ENCODE results near the gene MRPS10. TPM values are rescaled to one million over a fixed set of nuclear protein-coding genes. Genes with fewer than 3 reads are reported as not detected.

Gene MRPS10
- total RNA-seq, 1 experiment from 2014 or later: 62.9 TPM

- intact Hi-C loops (cut with micrococcal nuclease): no loop called here
Measured at GRCh38 chr6:42185597-42185996, 32.1 kb downstream of the MRPS10 start.

GRCh38 chr6:42184475-42184874, 33.2 kb downstream of the MRPS10 start:
- intact Hi-C loops (cut with micrococcal nuclease): no loop called here
- no peaks in the 10 kb centered on the region for H3K4me1 Mint-ChIP-seq (ENCODE audit: insufficient read depth, unreplicated experiment)
- H3K4me3 Mint-ChIP-seq (ENCODE audit: unreplicated experiment): no peak overlapping the region
- no peak overlapping the region for H3K27ac Mint-ChIP-seq (ENCODE audit: low read depth, unreplicated experiment)
- H3K9me3 Mint-ChIP-seq (ENCODE audit: unreplicated experiment): no peaks in the 10 kb centered on the region
- CTCF ChIA-PET: interaction anchor here (1.0 to 1.5 kb wide), 2 partner anchors 23 to 30 kb away, joined by 3 to 4 read pairs; no protein-coding TSS in a partner anchor
- POLR2A ChIA-PET: interaction anchor here (0.6 kb wide), 1 partner anchor 896 kb away, joined by 3 read pairs; no protein-coding TSS in a partner anchor
- H3K36me3 Mint-ChIP-seq (ENCODE audit: insufficient read depth, unreplicated experiment): no peaks in the 10 kb centered on the region
- no peak for DNase-seq (ENCODE audit: unreplicated experiment)
- no peak for TF ChIP-seq CTCF (IDR thresholded peaks at IDR 0.05; ENCODE audit: unreplicated experiment)
- no peaks in the 10 kb centered on the region for H3K27me3 Mint-ChIP-seq (ENCODE audit: insufficient read depth, unreplicated experiment)
- BruUV-seq (replicated peaks): no TSS peak

More at GRCh38 chr6:42185597-42185996, 32.1 kb downstream of the MRPS10 start:
- Mint-ChIP-seq H3K4me1 (ENCODE audit: insufficient read depth, unreplicated experiment) (no peaks in the 10 kb centered on the region), H3K4me3 (ENCODE audit: unreplicated experiment) (no peak overlapping the region), H3K27me3 (ENCODE audit: insufficient read depth, unreplicated experiment) (no peaks in the 10 kb centered on the region), H3K9me3 (ENCODE audit: unreplicated experiment) (no peaks in the 10 kb centered on the region), H3K27ac (ENCODE audit: low read depth, unreplicated experiment) (no peak overlapping the region), H3K36me3 (ENCODE audit: insufficient read depth, unreplicated experiment) (no peaks in the 10 kb centered on the region)
- DNase-seq (ENCODE audit: unreplicated experiment): no peak
- ChIA-PET POLR2A (interaction anchor here (1.1 kb wide), 1 partner anchor 18 kb away, joined by 4 read pairs; no protein-coding TSS in a partner anchor), CTCF (interaction anchor here (0.6 to 1.5 kb wide), 2 partner anchors 29 to 380 kb away, joined by 3 to 4 read pairs; no protein-coding TSS in a partner anchor)
- BruUV-seq (replicated peaks): no TSS peak
- TF ChIP-seq CTCF (IDR thresholded peaks at IDR 0.05; ENCODE audit: unreplicated experiment): no peak

- BruUV-seq (replicated peaks): no TSS peak
- H3K27ac Mint-ChIP-seq (ENCODE audit: low read depth, unreplicated experiment): no peak overlapping the region
- no peaks in the 10 kb centered on the region for H3K4me1 Mint-ChIP-seq (ENCODE audit: insufficient read depth, unreplicated experiment)
- no peak overlapping the region for H3K4me3 Mint-ChIP-seq (ENCODE audit: unreplicated experiment)
- TF ChIP-seq CTCF (IDR thresholded peaks at IDR 0.05; ENCODE audit: unreplicated experiment): no peak
- H3K9me3 Mint-ChIP-seq (ENCODE audit: unreplicated experiment): no peaks in the 10 kb centered on the region
- ChIA-PET CTCF (interaction anchor here (0.9 kb wide), 1 partner anchor 18 kb away, joined by 4 read pairs; no protein-coding TSS in a partner anchor), POLR2A (no interaction called here)
- H3K27me3 Mint-ChIP-seq (ENCODE audit: insufficient read depth, unreplicated experiment): no peaks in the 10 kb centered on the region
- no peaks in the 10 kb centered on the region for H3K36me3 Mint-ChIP-seq (ENCODE audit: insufficient read depth, unreplicated experiment)
- intact Hi-C loops (cut with micrococcal nuclease): no loop called here
- no peak for DNase-seq (ENCODE audit: unreplicated experiment)
Measured at GRCh38 chr6:42182101-42182500, 35.6 kb downstream of the MRPS10 start.

- H3K4me1 Mint-ChIP-seq (ENCODE audit: insufficient read depth, unreplicated experiment): no peaks in the 10 kb centered on the region
- H3K9me3 Mint-ChIP-seq (ENCODE audit: unreplicated experiment): no peaks in the 10 kb centered on the region
- no peaks in the 10 kb centered on the region for H3K27me3 Mint-ChIP-seq (ENCODE audit: insufficient read depth, unreplicated experiment)
- no peak overlapping the region for H3K27ac Mint-ChIP-seq (ENCODE audit: low read depth, unreplicated experiment)
- BruUV-seq (replicated peaks): no TSS peak
- POLR2A ChIA-PET: interaction anchor here (1.7 kb wide), 1 partner anchor 84 kb away, joined by 3 read pairs; no protein-coding TSS in a partner anchor
- CTCF ChIA-PET: interaction anchor here (0.6 to 1.1 kb wide), 3 partner anchors 12 to 368 kb away, joined by 3 to 5 read pairs (median 4); no protein-coding TSS in a partner anchor
- no peak overlapping the region for H3K4me3 Mint-ChIP-seq (ENCODE audit: unreplicated experiment)
- no peak for TF ChIP-seq CTCF (IDR thresholded peaks at IDR 0.05; ENCODE audit: unreplicated experiment)
- DNase-seq (ENCODE audit: unreplicated experiment): no peak
- H3K36me3 Mint-ChIP-seq (ENCODE audit: insufficient read depth, unreplicated experiment): no peaks in the 10 kb centered on the region
- intact Hi-C loops (cut with micrococcal nuclease): no loop called here
Measured at GRCh38 chr6:42179945-42180313, 37.7 kb downstream of the MRPS10 start.

All from MCF 10A (cell line).